Measurements from ENCODE around the gene ERCC5. TPM values are rescaled to one million over a fixed set of nuclear protein-coding genes. Genes with fewer than 3 reads are reported as not detected.
A peak's percentile ranks its signal among the peaks of the same experiment; 100 is the strongest.

The ERCC5 gene
- total and polyA plus RNA-seq, 9 of the 15 experiments (the other 6 are each of a cell fraction or from before 2014, with no cell fraction given) = 7.4 to 43.1 (median 33.9) TPM

DNA sequence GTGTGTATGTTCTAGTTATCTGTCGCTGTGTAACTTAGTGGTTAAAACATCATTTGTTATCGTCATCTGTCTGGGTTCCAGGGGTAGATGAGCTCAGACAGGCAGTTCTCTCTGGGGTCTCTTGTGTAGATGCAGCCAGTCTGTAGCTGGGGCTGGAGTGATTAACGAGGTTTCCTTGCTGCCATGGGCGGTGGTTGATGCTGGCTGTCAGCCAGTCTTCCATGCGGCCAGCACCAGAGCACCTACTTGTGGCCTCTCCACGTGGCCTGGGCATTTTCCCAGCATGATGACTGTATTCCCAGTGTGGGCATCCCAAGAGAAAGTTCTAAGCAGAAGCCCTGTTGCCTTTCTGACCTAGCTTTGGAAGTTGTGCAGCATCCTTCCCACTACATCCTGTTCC is 10.7 kb downstream of the ERCC5 start:
- Histone ChIP-seq H3K4me3 (no peak overlapping the region), H2AFZ (ENCODE audit: low read depth, low read length) (no peak overlapping the region), H3K4me1 (replicated peaks in 1 of 2; ENCODE audit: control insufficient read depth in 2 of 2, insufficient read depth in 2 of 2, low read length in 2 of 2) (no peaks in the 10 kb centered on the region), H3K27ac (ENCODE audit: extremely low read depth, low read depth, low read length) (no peak overlapping the region), H3K9me3 (replicated peaks; ENCODE audit: control insufficient read depth, insufficient read depth, low read depth, low read length) (no peaks in the 10 kb centered on the region), H3K27me3 (ENCODE audit: control insufficient read depth in 2 of 2, insufficient read depth in 2 of 2, low read length in 2 of 2) (no peaks in the 10 kb centered on the region), H3K9me1 (ENCODE audit: control insufficient read depth, insufficient read depth, low read length) (no peaks in the 10 kb centered on the region), H3K9ac (ENCODE audit: insufficient read depth in 1 of 2, low read depth in 2 of 2, low read length in 2 of 2) (peak overlapping the region in 1 of 2 experiments; percentile 74; a peak in 1 of 4 replicates), H3K79me2 (ENCODE audit: control insufficient read depth, insufficient read depth, low read length) (no peaks in the 10 kb centered on the region), H4K20me1 (replicated peaks; ENCODE audit: control insufficient read depth, insufficient read depth, low read length) (no peaks in the 10 kb centered on the region), H3K36me3 (ENCODE audit: control insufficient read depth, insufficient read depth, low read length) (peaks cover 73% of the 10 kb centered on the region), H3K4me2 (ENCODE audit: insufficient read depth, low read length) (no peak overlapping the region)
- ChIA-PET CTCF (ENCODE audit: low intra/inter-chr PET ratio) (no interaction called here), POLR2A (interaction anchor here (1.5 kb wide), 1 partner anchor 83 kb away, joined by 3 read pairs; the partner anchor contains the start of gene TEX30)
- 77% methylated on average over 6 of the region's 6 CpGs for WGBS (ENCODE audit: insufficient coverage, low coverage, missing lambda C conversion rate)
- no peak for FAIRE-seq
- DNase-seq (ENCODE audit: extremely low read depth in 1 of 4, low spot score in 3 of 4) = no peak
- no peak for TF ChIP-seq ZNF75A (CRISPR knock-in tag; IDR thresholded peaks at IDR 0.05)
- TF ChIP-seq ZBTB9 (CRISPR knock-in tag; IDR thresholded peaks at IDR 0.05) = no peak
- no peak for TF ChIP-seq ZNF507 (tag; conservative IDR thresholded peaks at IDR 0.05)
- no peak for TF ChIP-seq KLF1 (tag; IDR thresholded peaks at IDR 0.05)
- TF ChIP-seq ZNF561 (CRISPR knock-in tag; conservative IDR thresholded peaks at IDR 0.05) = no peak
- no peak for TF ChIP-seq BRD4 (IDR thresholded peaks at IDR 0.05)
- no peak for TF ChIP-seq ZBTB49 (CRISPR knock-in tag; IDR thresholded peaks at IDR 0.05; ENCODE audit: borderline replicate concordance)
- TF ChIP-seq IRF2 (CRISPR knock-in tag; IDR thresholded peaks at IDR 0.05) = no peak
- TF ChIP-seq HOMEZ (CRISPR knock-in tag; IDR thresholded peaks at IDR 0.05) = no peak
- no TSS peak for BruUV-seq (replicated peaks)
- no peak for ATAC-seq
- in situ Hi-C loops (cut with MboI) (no loop called here), intact Hi-C loops (cut with micrococcal nuclease) (no loop called here)

Data from K562 (cell line).